Kidney epithelial cell (primary cell): ENCODE results near the gene CDH11. TPM values are rescaled to one million over a fixed set of nuclear protein-coding genes. Genes with fewer than 3 reads are reported as not detected.

Source experiments
- DNase-seq: peaks from one replicate; pipeline ENCODE4 v3.0.0-alpha.2; 2010; ENCODE audit warnings: low read depth
- H3K27me3 ChIP-seq: 2 replicates; pipeline ENCODE4 v1.6.0; 2011; ENCODE audit warnings: low read length; ENCODE audit not compliant: control insufficient read depth, insufficient read depth
- H3K36me3 ChIP-seq: 2 replicates; pipeline ENCODE4 v1.5.1; 2011; ENCODE audit warnings: low read length; ENCODE audit not compliant: control insufficient read depth, insufficient read depth
- H3K4me3 ChIP-seq: 2 replicates; pipeline ENCODE4 v1.5.1; 2011; ENCODE audit warnings: low read depth, mild to moderate bottlenecking, control low read depth, low read length
- CTCF ChIP-seq: IDR thresholded peaks from 2 replicates; pipeline ENCODE4 v1.5.1; 2011; ENCODE audit warnings: mild to moderate bottlenecking, moderate library complexity, low read length, control low read depth, inconsistent platforms; ENCODE audit not compliant: insufficient read depth, poor library complexity, severe bottlenecking
- total RNA-seq: library from RNA; depleted of rRNA; stranded (reverse); fragments of >200 nt; gene quantifications from 2 replicates; pipeline ENCODE4 v1.2.3, GENCODE V29; 2015

Gene CDH11
- total RNA-seq, 1 donor from 2014 or later: 135 TPM

- Histone ChIP-seq H3K27me3 (no peaks in the 10 kb centered on the region), H3K36me3 (no peaks in the 10 kb centered on the region), H3K4me3 (no peak overlapping the region)
- TF ChIP-seq CTCF: no peak
- DNase-seq: no peak
Measured at GRCh38 chr16:65101009-65101408, 20.9 kb downstream of the CDH11 start.

GRCh38 chr16:65099607-65100006 is 22.3 kb downstream of the CDH11 start:
- DNase-seq: no peak
- TF ChIP-seq CTCF: no peak
- H3K36me3 ChIP-seq: no peaks in the 10 kb centered on the region
- no peaks in the 10 kb centered on the region for H3K27me3 ChIP-seq
- H3K4me3 ChIP-seq: no peak overlapping the region

- TF ChIP-seq CTCF: no peak
- DNase-seq: no peak
- Histone ChIP-seq H3K36me3 (no peaks in the 10 kb centered on the region), H3K27me3 (no peaks in the 10 kb centered on the region), H3K4me3 (no peak overlapping the region)
Measured at GRCh38 chr16:65098916-65099315, 22.9 kb downstream of the CDH11 start.

- DNase-seq: no peak
- Histone ChIP-seq H3K36me3 (no peaks in the 10 kb centered on the region), H3K27me3 (no peaks in the 10 kb centered on the region), H3K4me3 (no peak overlapping the region)
- TF ChIP-seq CTCF: no peak
Measured at GRCh38 chr16:65097296-65097695, 24.6 kb downstream of the CDH11 start.

DNA sequence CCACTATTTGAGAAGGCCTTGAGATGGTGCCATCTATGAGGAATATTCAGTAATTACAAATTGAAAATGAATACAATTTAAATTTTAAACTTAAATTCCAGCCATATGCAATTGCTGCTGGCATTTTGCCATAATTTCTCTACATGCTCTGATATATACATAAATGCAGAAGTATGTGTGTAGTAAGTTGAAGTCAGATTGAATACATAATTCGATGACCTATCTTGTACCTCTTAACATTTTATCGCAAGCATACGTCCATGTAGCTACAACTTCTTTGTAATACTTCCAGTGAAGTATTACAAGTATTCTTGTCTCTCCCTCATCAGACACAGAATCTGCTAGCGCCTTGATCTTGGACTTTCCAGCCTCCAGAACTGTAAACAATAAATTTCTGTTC is 26.0 kb downstream of the CDH11 start:
- DNase-seq: no peak
- TF ChIP-seq CTCF: no peak
- Histone ChIP-seq H3K4me3 (no peak overlapping the region), H3K36me3 (no peaks in the 10 kb centered on the region), H3K27me3 (no peaks in the 10 kb centered on the region)

DNA sequence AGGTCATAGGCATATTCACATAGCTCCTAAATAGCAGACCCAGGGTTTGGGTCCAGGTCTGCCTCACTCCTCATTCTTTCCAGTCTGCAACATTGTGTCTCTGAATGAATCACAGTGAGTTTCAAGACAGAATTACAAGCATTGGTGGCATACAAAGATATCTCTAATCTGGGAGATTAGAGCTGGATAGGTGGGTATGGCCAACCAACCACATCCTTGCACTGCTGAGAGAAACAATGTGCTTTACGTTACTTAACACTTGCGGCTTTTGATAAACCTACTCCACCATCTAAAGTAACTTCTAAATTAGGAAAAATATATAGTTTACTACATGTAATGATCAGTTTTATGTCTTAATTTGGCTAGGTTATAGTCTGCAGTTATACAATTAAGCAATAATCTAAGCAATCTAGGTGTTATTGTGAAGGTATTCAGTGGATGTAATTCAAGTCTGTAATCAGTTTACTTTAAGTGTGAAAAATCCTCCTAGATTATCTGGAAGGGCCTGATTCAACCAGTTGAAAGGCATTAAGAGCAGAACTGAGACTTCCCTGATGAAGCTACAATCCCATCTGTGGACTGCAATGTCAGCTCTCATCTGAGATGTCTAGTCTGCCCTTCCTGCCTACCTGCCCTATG is 26.7 kb downstream of the CDH11 start:
- DNase-seq: no peak
- no peaks in the 10 kb centered on the region for H3K36me3 ChIP-seq
- no peaks in the 10 kb centered on the region for H3K27me3 ChIP-seq
- no peak overlapping the region for H3K4me3 ChIP-seq
- no peak for TF ChIP-seq CTCF
